K562 (cell line): ENCODE measurements around the gene EFNA1. TPM values are rescaled to one million over a fixed set of nuclear protein-coding genes. Genes with fewer than 3 reads are reported as not detected.
A peak's percentile ranks its signal among the peaks of the same experiment; 100 is the strongest.

Source experiments
- E2F3 ChIP-seq: fragments of 250-450 bp; sonication (Bioruptor Pico); IDR thresholded peaks from 2 replicates; pipeline ENCODE4 v1.4.0; 2020; ENCODE audit warnings: mild to moderate bottlenecking
- HMG20A ChIP-seq: fragments of 450-650 bp; formaldehyde crosslinking; conservative IDR thresholded peaks from 2 replicates; pipeline ENCODE4 v1.4.0; 2020; ENCODE audit warnings: mild to moderate bottlenecking, mixed read lengths
- HMG20B ChIP-seq: fragments of 250-450 bp; sonication (Bioruptor Pico); IDR thresholded peaks from 2 replicates; pipeline ENCODE4 v1.5.0; 2021; ENCODE audit warnings: mild to moderate bottlenecking
- MYNN ChIP-seq, 2 experiments: sonication (generic); formaldehyde crosslinking in 1 of 2; IDR thresholded peaks; 2 replicates each; pipeline versions ENCODE4 v1.5.0 to v1.6.1; 2016 to 2020; ENCODE audit warnings: antibody characterized with exemption in 1 of 2, missing genetic modification reagents in 1 of 2
- NR2F6 ChIP-seq: fragments of 450-650 bp; formaldehyde crosslinking; IDR thresholded peaks from 2 replicates; pipeline ENCODE4 v1.4.0; 2020; ENCODE audit warnings: mild to moderate bottlenecking
- PHF21A ChIP-seq: fragments of 450-650 bp; IDR thresholded peaks from 2 replicates; pipeline ENCODE4 v1.6.1; 2017; ENCODE audit warnings: low read depth, borderline replicate concordance
- RHOXF2B ChIP-seq: fragments of 250-450 bp; sonication (Bioruptor Pico); conservative IDR thresholded peaks from 2 replicates; pipeline ENCODE4 v1.5.1; 2021
- SOX6 ChIP-seq: fragments of 450-650 bp; IDR thresholded peaks from 2 replicates; pipeline ENCODE4 v1.6.1; 2014; ENCODE audit warnings: mild to moderate bottlenecking
- TAF7 ChIP-seq: fragments of 450-650 bp; IDR thresholded peaks from 2 replicates; pipeline ENCODE4 v1.6.1; 2016; ENCODE audit warnings: missing genetic modification characterization, missing compliant biosample characterization
- TCFL5 ChIP-seq: fragments of 250-450 bp; sonication (Bioruptor Pico); conservative IDR thresholded peaks from 2 replicates; pipeline ENCODE4 v1.6.1; 2021; ENCODE audit warnings: mild to moderate bottlenecking, moderate library complexity, matching md5 sums
- TSC22D4 ChIP-seq: fragments of 450-650 bp; IDR thresholded peaks from 2 replicates; pipeline ENCODE4 v1.6.1; 2016; ENCODE audit warnings: missing genetic modification characterization, missing biosample characterization, control low read depth
- WHSC1 ChIP-seq: IDR thresholded peaks from one replicate; pipeline ENCODE4 v1.6.1; 2012; ENCODE audit warnings: low read length, control low read depth, inconsistent platforms
- ZNF431 ChIP-seq: sonication (generic); formaldehyde crosslinking; IDR thresholded peaks from 2 replicates; pipeline ENCODE4 v1.8.0; 2022; ENCODE audit warnings: mild to moderate bottlenecking, missing genetic modification reagents
- ZNF77 ChIP-seq: fragments of 250-450 bp; sonication (Bioruptor Pico); IDR thresholded peaks from 2 replicates; pipeline ENCODE4 v1.5.0; 2020
- polyA plus RNA-seq, 8 experiments: library from polyadenylated mRNA; depleted of rRNA in 4 of 8; stranded (reverse) in 5 of 8; unstranded in 3 of 8; fragments of >200 nt; fragmentation: Nextera tagmentation in 2 of 8; fragmentation: Illumina TruSeq in 1 of 8; extraction: Ambion mirVana in 2 of 8; extraction: Trizol in 1 of 8; gene quantifications; 2 replicates each; pipeline versions ENCODE4 v1.2.1 to v1.2.3, GENCODE V29; 2011 to 2014; ENCODE audit warnings: inconsistent platforms in 1 of 8, missing spikeins in 1 of 8
- total RNA-seq, 7 experiments: library from RNA; depleted of rRNA in 6 of 7; stranded (reverse); fragments of >200 nt in 6 of 7; fragmentation: Illumina TruSeq in 2 of 7; extraction: Trizol in 2 of 7; gene quantifications; 2 replicates each; pipeline versions ENCODE4 v1.2.1 to v1.2.3, GENCODE V29; 2011 to 2021; ENCODE audit warnings: low replicate concordance in 1 of 7
- TF ChIP-seq, protein P1 (sequence below): fragments of 250-450 bp; sonication (Bioruptor Pico); IDR thresholded peaks from 2 replicates; pipeline ENCODE4 v1.8.0; 2022; ENCODE audit warnings: inconsistent platforms
- TF ChIP-seq, protein P2 (sequence below): IDR thresholded peaks from 2 replicates; pipeline ENCODE4 v1.6.1; 2012; ENCODE audit warnings: low read depth, low read length, improper control_type of control experiment, borderline replicate concordance
- TF ChIP-seq, protein P3 (sequence below): sonication (generic); formaldehyde crosslinking; IDR thresholded peaks from 2 replicates; pipeline ENCODE4 v1.8.1; 2023; ENCODE audit warnings: mild to moderate bottlenecking, missing genetic modification reagents
- TF ChIP-seq, protein P4 (sequence below), 2 experiments: fragments of 450-650 bp; IDR thresholded peaks; 2 replicates each; pipeline ENCODE4 v1.6.1; 2018; ENCODE audit warnings: mild to moderate bottlenecking in 2 of 2, low read depth in 1 of 2; ENCODE audit not compliant: partially characterized antibody in 2 of 2
- TF ChIP-seq, protein P5 (sequence below): fragments of 200-400 bp; formaldehyde crosslinking; IDR thresholded peaks from 2 replicates; pipeline ENCODE4 v1.6.1; 2017; ENCODE audit warnings: mild to moderate bottlenecking, low read depth, low read length, moderate library complexity

Gene EFNA1
- total and polyA plus RNA-seq, 9 of the 15 experiments (the other 6 are each of a cell fraction or from before 2014, with no cell fraction given) = 2.1 to 9.3 (median 3.0) TPM

DNA sequence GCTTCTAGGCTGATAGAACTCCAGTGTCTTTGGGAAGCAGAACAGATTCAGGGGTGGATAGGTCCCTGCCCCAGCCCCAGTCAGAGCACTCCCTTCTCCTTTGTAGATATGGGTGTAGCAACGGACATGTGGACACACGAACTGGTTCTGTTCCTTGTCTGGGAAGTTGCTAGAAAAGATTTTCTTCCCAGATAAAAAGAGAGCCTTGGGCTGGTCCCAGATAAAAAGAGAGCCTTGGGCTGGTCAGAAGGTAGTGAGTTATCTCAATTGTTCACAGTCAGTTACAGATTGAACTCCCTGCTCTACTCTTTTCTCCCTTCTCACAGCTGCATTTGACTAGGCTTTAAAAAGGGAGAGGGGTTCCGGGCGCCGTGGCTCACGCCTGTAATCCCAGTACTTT, 7.4 kb upstream of the EFNA1 start (continued):
- TF ChIP-seq TAF7 (tag) = no peak
- no peak for TF ChIP-seq RHOXF2B (CRISPR knock-in tag)
- TF ChIP-seq WHSC1 = no peak
- no peak for TF ChIP-seq MYNN (IDR thresholded peaks at IDR 0.05)
- TF ChIP-seq MYNN (CRISPR knock-in tag; IDR thresholded peaks at IDR 0.05) = no peak
- TF ChIP-seq TSC22D4 (tag) = no peak
- TF ChIP-seq ZNF77 (CRISPR knock-in tag) = no peak
- TF ChIP-seq, protein P1, sequence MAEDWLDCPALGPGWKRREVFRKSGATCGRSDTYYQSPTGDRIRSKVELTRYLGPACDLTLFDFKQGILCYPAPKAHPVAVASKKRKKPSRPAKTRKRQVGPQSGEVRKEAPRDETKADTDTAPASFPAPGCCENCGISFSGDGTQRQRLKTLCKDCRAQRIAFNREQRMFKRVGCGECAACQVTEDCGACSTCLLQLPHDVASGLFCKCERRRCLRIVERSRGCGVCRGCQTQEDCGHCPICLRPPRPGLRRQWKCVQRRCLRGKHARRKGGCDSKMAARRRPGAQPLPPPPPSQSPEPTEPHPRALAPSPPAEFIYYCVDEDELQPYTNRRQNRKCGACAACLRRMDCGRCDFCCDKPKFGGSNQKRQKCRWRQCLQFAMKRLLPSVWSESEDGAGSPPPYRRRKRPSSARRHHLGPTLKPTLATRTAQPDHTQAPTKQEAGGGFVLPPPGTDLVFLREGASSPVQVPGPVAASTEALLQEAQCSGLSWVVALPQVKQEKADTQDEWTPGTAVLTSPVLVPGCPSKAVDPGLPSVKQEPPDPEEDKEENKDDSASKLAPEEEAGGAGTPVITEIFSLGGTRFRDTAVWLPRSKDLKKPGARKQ (CRISPR knock-in tag) = no peak
- TF ChIP-seq PHF21A = no peak
- TF ChIP-seq ZNF431 (CRISPR knock-in tag) = no peak
- TF ChIP-seq, protein P2, sequence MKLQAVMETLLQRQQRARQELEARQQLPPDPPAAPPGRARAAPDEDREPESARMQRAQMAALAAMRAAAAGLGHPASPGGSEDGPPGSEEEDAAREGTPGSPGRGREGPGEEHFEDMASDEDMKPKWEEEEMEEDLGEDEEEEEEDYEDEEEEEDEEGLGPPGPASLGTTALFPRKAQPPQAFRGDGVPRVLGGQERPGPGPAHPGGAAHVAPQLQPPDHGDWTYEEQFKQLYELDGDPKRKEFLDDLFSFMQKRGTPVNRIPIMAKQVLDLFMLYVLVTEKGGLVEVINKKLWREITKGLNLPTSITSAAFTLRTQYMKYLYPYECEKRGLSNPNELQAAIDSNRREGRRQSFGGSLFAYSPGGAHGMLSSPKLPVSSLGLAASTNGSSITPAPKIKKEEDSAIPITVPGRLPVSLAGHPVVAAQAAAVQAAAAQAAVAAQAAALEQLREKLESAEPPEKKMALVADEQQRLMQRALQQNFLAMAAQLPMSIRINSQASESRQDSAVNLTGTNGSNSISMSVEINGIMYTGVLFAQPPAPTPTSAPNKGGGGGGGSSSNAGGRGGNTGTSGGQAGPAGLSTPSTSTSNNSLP = no peak
- no peak for TF ChIP-seq NR2F6 (CRISPR knock-in tag)
- TF ChIP-seq SOX6 = peak; percentile 48; the same call in 1 of the 2 replicates
- TF ChIP-seq, protein P3, sequence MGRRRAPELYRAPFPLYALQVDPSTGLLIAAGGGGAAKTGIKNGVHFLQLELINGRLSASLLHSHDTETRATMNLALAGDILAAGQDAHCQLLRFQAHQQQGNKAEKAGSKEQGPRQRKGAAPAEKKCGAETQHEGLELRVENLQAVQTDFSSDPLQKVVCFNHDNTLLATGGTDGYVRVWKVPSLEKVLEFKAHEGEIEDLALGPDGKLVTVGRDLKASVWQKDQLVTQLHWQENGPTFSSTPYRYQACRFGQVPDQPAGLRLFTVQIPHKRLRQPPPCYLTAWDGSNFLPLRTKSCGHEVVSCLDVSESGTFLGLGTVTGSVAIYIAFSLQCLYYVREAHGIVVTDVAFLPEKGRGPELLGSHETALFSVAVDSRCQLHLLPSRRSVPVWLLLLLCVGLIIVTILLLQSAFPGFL (CRISPR knock-in tag) = no peak
- TF ChIP-seq, protein P4, sequence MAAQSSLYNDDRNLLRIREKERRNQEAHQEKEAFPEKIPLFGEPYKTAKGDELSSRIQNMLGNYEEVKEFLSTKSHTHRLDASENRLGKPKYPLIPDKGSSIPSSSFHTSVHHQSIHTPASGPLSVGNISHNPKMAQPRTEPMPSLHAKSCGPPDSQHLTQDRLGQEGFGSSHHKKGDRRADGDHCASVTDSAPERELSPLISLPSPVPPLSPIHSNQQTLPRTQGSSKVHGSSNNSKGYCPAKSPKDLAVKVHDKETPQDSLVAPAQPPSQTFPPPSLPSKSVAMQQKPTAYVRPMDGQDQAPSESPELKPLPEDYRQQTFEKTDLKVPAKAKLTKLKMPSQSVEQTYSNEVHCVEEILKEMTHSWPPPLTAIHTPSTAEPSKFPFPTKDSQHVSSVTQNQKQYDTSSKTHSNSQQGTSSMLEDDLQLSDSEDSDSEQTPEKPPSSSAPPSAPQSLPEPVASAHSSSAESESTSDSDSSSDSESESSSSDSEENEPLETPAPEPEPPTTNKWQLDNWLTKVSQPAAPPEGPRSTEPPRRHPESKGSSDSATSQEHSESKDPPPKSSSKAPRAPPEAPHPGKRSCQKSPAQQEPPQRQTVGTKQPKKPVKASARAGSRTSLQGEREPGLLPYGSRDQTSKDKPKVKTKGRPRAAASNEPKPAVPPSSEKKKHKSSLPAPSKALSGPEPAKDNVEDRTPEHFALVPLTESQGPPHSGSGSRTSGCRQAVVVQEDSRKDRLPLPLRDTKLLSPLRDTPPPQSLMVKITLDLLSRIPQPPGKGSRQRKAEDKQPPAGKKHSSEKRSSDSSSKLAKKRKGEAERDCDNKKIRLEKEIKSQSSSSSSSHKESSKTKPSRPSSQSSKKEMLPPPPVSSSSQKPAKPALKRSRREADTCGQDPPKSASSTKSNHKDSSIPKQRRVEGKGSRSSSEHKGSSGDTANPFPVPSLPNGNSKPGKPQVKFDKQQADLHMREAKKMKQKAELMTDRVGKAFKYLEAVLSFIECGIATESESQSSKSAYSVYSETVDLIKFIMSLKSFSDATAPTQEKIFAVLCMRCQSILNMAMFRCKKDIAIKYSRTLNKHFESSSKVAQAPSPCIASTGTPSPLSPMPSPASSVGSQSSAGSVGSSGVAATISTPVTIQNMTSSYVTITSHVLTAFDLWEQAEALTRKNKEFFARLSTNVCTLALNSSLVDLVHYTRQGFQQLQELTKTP (IDR thresholded peaks at IDR 0.05; ENCODE audit: low read depth in 1 of 2, partially characterized antibody in 2 of 2) = no peak
- TF ChIP-seq, protein P5, sequence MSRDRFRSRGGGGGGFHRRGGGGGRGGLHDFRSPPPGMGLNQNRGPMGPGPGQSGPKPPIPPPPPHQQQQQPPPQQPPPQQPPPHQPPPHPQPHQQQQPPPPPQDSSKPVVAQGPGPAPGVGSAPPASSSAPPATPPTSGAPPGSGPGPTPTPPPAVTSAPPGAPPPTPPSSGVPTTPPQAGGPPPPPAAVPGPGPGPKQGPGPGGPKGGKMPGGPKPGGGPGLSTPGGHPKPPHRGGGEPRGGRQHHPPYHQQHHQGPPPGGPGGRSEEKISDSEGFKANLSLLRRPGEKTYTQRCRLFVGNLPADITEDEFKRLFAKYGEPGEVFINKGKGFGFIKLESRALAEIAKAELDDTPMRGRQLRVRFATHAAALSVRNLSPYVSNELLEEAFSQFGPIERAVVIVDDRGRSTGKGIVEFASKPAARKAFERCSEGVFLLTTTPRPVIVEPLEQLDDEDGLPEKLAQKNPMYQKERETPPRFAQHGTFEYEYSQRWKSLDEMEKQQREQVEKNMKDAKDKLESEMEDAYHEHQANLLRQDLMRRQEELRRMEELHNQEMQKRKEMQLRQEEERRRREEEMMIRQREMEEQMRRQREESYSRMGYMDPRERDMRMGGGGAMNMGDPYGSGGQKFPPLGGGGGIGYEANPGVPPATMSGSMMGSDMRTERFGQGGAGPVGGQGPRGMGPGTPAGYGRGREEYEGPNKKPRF = no peak
- no peak for TF ChIP-seq TCFL5 (CRISPR knock-in tag)
- no peak for TF ChIP-seq E2F3 (CRISPR knock-in tag)
- TF ChIP-seq HMG20B = no peak
- TF ChIP-seq HMG20A = no peak
